GM12892 (cell line): Measurements from ENCODE around the gene TOM1L1.

Experiments
- DNase-seq: peaks from one replicate; pipeline ENCODE4 v3.0.0; 2011; ENCODE audit not compliant: insufficient read length
- FAIRE-seq: peaks from 2 replicates; lab custom pipeline; 2011; peaks lifted over from hg19 to GRCh38; lab: Jason Lieb, UNC
- POLR2A ChIP-seq: IDR thresholded peaks from 2 replicates; pipeline ENCODE4 v1.6.1; 2011; ENCODE audit warnings: low read depth, low read length, control low read depth
- POLR2AphosphoS5 ChIP-seq: IDR thresholded peaks from 2 replicates; pipeline ENCODE4 v1.6.1; 2011; ENCODE audit warnings: low read depth, low read length, control low read depth
- TAF1 ChIP-seq: IDR thresholded peaks from 2 replicates; pipeline ENCODE4 v1.6.1; 2011; ENCODE audit warnings: low read depth, mild to moderate bottlenecking, control low read depth, low read length, borderline replicate concordance

The TOM1L1 gene

DNA sequence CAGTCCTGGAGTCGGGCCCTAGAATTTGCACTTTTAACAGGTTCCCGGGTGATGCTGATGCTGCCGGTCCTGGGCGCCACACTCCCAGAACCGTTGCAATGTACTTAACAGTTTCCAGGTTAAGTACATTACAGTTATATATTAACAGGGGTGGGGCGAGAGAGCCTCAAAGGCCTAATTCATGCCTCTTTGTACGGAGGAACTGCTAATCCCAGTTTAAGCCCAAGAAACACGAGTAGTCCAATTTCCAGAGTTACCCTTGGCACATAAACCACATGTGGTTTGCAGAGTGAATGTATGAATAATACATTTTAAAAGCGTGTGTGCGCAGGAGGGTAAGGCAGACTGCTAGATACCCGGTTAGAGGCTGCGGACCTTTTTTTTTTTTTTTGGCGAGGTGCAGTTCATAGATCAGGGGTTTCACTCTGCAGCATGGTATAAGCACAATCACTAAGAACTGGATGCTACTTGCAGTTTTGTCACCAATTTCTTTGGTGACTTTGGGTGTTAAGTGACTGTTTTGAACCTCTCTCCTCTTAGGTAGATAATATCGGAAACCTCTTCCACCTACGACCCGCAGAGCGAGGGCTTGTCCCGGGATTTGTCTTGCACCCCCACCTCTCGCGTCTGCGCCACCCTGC lies 67.1 kb downstream of the TOM1L1 start:
- FAIRE-seq: no peak
- DNase-seq: no peak
- TF ChIP-seq POLR2AphosphoS5 (no peak), TAF1 (no peak), POLR2A (no peak)

DNA sequence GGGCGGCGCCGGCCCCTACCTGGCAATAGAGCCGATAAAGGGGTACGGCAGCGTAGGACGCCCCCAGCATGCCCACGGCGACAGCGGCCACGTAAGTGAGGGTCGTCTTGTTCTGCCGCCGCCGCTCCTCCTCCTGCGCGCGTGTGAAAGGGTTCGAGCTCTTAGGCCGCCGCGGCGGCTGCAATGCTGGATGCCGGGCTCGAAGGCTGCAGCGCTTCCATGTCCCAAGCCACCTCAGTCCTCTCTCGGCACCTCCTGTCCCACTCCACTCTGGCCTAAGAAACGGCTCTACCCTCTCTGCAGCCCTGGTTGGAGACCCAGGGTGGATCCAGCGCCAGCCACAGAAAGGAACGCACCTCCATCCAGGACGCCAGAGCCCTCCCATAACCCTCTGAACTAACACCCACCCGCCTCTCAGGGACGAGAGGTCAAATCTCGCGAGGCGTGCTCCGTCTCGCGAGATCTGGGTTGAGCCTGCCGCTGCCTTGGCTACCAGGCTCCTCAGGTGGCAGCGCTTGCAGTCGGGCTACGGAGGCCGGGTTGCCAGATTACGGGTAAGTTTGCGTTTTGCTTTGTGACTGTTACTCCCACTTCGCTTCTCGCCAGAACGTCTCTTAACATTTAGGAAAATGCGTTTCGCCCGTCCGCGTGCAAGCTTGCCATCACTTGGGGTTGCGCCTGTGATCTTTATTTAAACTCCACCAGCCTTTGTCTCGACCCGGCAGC lies 67.8 kb downstream of the TOM1L1 start, which contains the start of the genes COX11 and STXBP4:
Gene COX11 (minus strand): TSS at position 393 of the 726 bp plus-strand sequence. CDS start 8 bp downstream, at position 385.
Gene STXBP4 (plus strand): TSS at position 504 of the 726 bp plus-strand sequence. CDS start 17,455 bp downstream, outside the sequence.
- FAIRE-seq: peak; percentile 96

DNA sequence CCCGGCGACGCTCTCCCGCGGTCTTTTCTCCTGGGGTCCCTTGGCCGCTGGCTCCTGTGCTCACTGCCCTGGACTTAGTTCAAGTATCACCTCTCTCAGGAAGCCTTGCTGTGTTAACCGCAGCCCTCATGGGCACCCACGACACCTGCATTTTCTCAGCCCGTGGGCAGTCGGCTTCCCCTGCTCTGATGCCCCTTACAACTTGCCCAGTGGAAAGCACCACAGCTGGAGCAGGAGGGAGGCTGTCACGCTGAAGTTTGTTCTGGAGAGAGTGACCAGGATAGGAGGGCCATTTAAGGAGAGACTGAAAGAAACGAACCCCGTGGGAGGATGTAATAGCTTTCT lies 68.3 kb downstream of the TOM1L1 start:
- FAIRE-seq (peak; percentile 40), DNase-seq (no peak)
- TF ChIP-seq POLR2A (no peak), POLR2AphosphoS5 (no peak), TAF1 (no peak)

More for the DNA sequence above, 67.8 kb downstream of the TOM1L1 start, which contains the start of the genes COX11 and STXBP4:
- peak; percentile 79 for DNase-seq
- TF ChIP-seq POLR2AphosphoS5: peak; percentile 96
- TF ChIP-seq POLR2A: peak; percentile 95
- TF ChIP-seq TAF1: peak; percentile 24; the same call in 1 of the 2 replicates

DNA sequence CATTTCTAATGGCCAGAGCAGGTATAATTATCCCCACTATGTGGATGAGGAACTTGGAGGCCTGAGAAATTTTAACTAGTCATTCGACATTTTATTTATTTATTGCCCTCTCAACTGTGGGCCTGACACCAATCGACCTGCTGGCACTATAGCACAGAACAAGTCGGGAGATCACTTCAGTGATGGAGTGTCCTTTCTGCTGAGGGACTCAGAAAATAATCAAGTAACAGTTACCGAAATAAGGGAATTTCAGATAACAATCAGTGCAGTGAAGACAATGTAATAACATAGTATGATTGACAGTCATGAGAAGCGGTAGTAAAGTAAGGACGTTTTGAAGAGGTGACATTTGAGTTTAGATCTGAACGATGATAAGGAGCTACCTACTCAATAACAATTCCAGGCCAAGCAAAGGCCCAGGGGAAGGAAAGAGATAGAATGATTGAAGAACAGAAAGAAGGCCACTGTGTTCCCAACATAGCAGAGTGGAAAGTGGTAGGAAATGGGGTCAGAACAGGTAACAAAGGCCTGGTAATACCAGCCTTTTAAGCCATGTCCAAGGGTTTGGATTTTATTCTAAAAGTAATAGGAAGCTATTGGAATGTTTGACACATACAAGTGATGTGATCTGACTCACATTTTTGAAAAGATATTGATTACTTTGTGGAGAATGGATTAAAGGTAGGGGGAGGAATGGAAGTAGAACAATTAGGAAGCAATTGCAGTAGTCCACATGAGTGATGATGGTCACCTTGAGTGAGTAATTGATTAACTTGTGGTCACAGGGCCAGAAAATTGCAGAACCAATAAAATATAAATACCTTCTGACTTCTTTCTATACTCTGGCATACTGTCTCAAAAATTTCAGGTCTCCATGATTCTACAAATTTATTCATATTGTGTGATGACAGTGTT lies 69.3 kb downstream of the TOM1L1 start:
- TF ChIP-seq POLR2A (no peak), TAF1 (no peak), POLR2AphosphoS5 (no peak)
- FAIRE-seq (no peak), DNase-seq (no peak)

DNA sequence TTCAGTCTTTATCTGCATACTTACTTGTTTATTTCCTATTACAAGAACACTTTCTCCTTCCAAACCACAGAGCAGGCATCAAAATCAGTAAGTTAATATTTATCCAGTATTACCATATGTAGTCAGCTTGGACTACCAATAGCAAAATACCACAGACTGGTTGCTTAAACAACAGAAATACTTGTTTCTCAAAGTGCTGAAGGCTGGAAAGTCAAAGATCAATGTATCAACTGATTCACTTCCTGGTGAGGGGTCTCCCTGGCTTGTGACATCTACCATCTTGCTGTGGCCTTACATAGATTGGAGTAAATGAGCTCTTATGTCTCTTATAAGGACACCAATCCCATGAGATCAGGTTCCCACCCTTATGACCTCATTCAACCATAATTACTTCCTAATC lies 70.5 kb downstream of the TOM1L1 start:
- DNase-seq (no peak), FAIRE-seq (no peak)
- TF ChIP-seq TAF1 (no peak), POLR2AphosphoS5 (no peak), POLR2A (no peak)

DNA sequence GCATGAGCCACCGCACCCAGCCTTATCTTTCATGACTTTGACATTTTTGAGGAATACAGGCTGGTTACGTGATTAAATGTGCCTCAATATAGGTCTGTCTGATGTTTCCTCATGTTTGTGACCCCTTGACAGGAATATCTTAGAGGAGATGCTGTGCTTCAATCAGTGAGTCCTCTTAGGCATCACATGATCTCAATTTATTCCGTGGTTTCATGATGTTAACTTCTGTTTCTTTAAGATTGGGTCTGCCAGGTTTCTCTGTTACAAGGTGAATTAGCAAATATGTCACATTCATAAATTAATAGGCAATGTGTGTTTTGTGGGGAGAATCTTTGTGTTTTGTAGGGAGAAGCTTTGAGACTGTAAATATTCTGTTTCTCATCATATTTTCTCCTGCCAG lies 71.2 kb downstream of the TOM1L1 start:
- no peak for TF ChIP-seq POLR2A
- no peak for TF ChIP-seq TAF1
- TF ChIP-seq POLR2AphosphoS5: no peak
- no peak for FAIRE-seq

DNA sequence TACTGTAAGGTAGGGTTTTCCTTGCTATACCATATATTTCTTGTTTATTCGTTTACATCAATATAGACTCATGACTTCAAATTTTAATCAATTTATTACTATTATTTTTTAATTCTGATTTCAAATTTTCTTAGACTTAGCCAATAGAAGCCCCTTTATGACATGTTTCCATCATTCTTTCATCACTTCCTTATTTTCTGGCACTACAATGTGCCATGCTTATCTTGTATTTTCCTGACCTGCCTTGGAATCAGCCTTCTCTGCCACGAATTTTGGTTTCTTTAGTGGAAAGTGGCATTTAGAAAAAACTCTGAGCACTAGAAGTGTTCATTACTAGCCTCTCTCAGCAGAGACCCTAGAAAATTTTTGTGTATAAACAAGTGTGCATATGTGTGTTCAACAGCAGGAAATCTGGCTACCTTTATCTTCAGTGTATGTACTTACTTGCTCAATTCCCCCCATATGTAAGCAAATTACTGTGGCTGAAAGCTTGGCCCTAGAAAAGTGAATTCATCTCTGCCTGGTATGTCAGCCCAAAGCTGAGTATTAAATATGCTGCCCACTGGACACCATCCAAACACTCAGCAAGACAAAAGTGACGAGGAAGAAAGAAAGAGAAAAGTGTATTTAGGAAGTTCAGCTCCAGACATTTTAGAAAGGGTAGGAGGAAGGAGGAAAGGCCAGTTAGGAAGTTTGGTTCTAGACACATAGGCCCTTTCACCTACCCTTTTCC lies 71.9 kb downstream of the TOM1L1 start:
- TF ChIP-seq POLR2AphosphoS5 (no peak), POLR2A (no peak), TAF1 (no peak)
- DNase-seq (no peak), FAIRE-seq (no peak)

More for the DNA sequence above, 71.2 kb downstream of the TOM1L1 start:
- no peak for DNase-seq

DNA sequence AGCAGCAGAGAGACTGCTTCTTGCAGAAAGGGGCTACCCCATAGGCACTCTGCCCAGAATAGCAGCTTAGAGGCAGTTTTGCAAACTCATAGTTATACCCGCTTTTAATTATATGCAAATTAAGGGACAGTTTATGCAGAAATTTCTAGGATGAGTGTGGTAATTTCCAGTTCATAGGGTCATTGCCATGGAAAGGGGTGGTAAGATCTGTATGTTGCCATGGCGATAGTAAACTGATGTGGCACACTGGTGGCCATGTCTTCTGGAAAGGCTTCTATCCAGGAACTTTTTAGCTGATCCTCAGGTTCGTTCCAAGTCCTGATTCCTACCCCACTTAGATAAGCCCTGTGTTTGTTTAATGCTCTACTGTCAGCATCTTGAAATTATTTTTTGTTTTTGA lies 74.1 kb downstream of the TOM1L1 start:
- DNase-seq (no peak), FAIRE-seq (no peak)
- TF ChIP-seq POLR2AphosphoS5 (no peak), TAF1 (no peak), POLR2A (no peak)

DNA sequence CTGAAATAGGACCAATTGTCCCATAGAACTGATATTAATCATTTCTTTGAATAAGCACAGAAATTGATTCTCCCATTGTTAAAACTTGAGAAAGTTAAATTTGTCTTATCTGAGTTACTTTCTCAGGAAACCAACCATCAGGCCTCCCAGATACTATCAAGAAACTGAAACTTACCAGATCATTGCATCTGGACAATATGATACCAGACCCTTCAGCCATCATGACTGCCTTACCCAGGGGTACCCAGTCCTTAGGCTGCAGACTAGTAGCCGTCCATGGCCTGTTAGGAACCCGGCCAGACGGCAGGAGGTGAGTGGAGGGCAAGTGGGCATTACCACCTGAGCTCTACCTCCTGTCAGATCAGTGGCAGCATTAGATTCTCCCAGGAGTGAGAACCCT lies 75.7 kb downstream of the TOM1L1 start:
- no peak for TF ChIP-seq POLR2A
- no peak for TF ChIP-seq POLR2AphosphoS5
- TF ChIP-seq TAF1: no peak
- FAIRE-seq (peak; percentile 54), DNase-seq (no peak)

DNA sequence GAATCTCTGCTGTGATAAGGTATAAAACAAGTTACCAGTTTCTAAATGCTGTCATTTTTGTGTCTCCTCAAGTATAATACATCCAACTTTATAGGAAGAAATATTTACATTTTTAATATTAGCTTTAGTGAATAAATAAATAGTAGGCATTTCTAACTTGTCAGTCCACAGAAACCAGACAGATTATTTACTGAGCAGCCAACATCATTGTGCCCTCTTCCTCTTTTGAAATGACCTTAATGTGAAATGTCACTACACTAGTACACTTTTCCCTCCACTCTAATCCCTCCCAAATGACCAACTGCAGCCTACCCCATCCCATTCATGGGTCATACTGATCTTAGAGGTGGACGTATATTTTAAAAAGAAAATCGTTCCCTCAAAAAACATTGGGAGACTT lies 77.1 kb downstream of the TOM1L1 start:
- TF ChIP-seq POLR2A: no peak
- DNase-seq: no peak
- FAIRE-seq: no peak
